Activated naive CD4-positive, alpha-beta T cell (primary cell): ENCODE data around the gene AKT3.

Experiments
- DNase-seq, 4 experiments: peaks; one replicate each; lab custom pipeline; 2025; lab: John Stamatoyannopoulos, UW

The AKT3 gene

GRCh38 chr1:243461700-243462099 lies 388.3 kb downstream of the AKT3 start:
- DNase-seq, result no peak

- DNase-seq, result no peak
Measured at GRCh38 chr1:243459059-243459458, 391.0 kb downstream of the AKT3 start.

GRCh38 chr1:243457363-243457982 lies 392.6 kb downstream of the AKT3 start:
- DNase-seq, result no peak

- DNase-seq, result no peak
Measured at GRCh38 chr1:243455760-243456651, 394.0 kb downstream of the AKT3 start.

- no peak for DNase-seq
Measured at GRCh38 chr1:243454328-243454997, 395.6 kb downstream of the AKT3 start.

- no peak for DNase-seq
Measured at GRCh38 chr1:243452092-243452491, 398.0 kb downstream of the AKT3 start.

GRCh38 chr1:243449373-243449772 lies 400.7 kb downstream of the AKT3 start:
- no peak for DNase-seq

- DNase-seq, result no peak
Measured at GRCh38 chr1:243447844-243448243, 402.2 kb downstream of the AKT3 start.

- no peak for DNase-seq
Measured at GRCh38 chr1:243447347-243447746, 402.7 kb downstream of the AKT3 start.

GRCh38 chr1:243443557-243443956 lies 406.5 kb downstream of the AKT3 start:
- DNase-seq, result no peak

GRCh38 chr1:243441601-243442000 lies 408.4 kb downstream of the AKT3 start:
- DNase-seq, result no peak

GRCh38 chr1:243440406-243440805 lies 409.6 kb downstream of the AKT3 start:
- no peak for DNase-seq

GRCh38 chr1:243438815-243439214 lies 411.2 kb downstream of the AKT3 start:
- no peak for DNase-seq
